Muscle of leg (tissue), 11 donors: Measurements from ENCODE around the gene RNF11. TPM values are rescaled to one million over a fixed set of nuclear protein-coding genes. Genes with fewer than 3 reads are reported as not detected.

ENCODE experiments used
- DNase-seq: peaks from one replicate; pipeline ENCODE4 v3.0.0; 2013
- H3K27ac ChIP-seq: one replicate; pipeline ENCODE4 v1.5.1; 2013; ENCODE audit warnings: mild to moderate bottlenecking, low read length, control low read depth
- H3K27me3 ChIP-seq: one replicate; pipeline ENCODE4 v1.6.1; 2013; ENCODE audit warnings: low read length; ENCODE audit not compliant: control insufficient read depth, insufficient read depth
- H3K36me3 ChIP-seq: one replicate; pipeline ENCODE4 v1.6.1; 2013; ENCODE audit warnings: low read length; ENCODE audit not compliant: control insufficient read depth, insufficient read depth
- H3K4me1 ChIP-seq: one replicate; pipeline ENCODE4 v1.6.1; 2013; ENCODE audit warnings: low read length; ENCODE audit not compliant: control insufficient read depth, insufficient read depth
- H3K4me3 ChIP-seq: one replicate; pipeline ENCODE4 v1.5.1; 2013; ENCODE audit warnings: low read length, control low read depth
- H3K9me3 ChIP-seq: replicated peaks from 2 replicates; pipeline ENCODE4 v1.6.1; 2013; ENCODE audit warnings: low read depth, low read length; ENCODE audit not compliant: control insufficient read depth
- WGBS: methylation state at CpG from one replicate; pipeline ENCODE4 v1.1.5; 2013; ENCODE audit warnings: missing lambda C conversion rate; ENCODE audit not compliant: insufficient coverage; 5-methylcytosine and 5-hydroxymethylcytosine counted together
- polyA plus RNA-seq, 8 donors: library from polyadenylated mRNA; unstranded; fragments of 120-200 nt; gene quantifications; one replicate each; pipeline versions ENCODE4 v1.2.1 to v1.2.3, GENCODE V29; 2013; ENCODE audit warnings: inconsistent platforms in 1 of 8, low replicate concordance in 1 of 8; ENCODE audit not compliant: insufficient read length in 8 of 8, insufficient read depth in 1 of 8
- total RNA-seq: library from RNA; stranded (reverse); fragments of 120-200 nt; gene quantifications from one replicate; pipeline ENCODE4 v1.2.4, GENCODE V29; 2013

RNF11 gene
- total and polyA plus RNA-seq, 9 donors: 73.9 to 109 (median 100) TPM

DNA sequence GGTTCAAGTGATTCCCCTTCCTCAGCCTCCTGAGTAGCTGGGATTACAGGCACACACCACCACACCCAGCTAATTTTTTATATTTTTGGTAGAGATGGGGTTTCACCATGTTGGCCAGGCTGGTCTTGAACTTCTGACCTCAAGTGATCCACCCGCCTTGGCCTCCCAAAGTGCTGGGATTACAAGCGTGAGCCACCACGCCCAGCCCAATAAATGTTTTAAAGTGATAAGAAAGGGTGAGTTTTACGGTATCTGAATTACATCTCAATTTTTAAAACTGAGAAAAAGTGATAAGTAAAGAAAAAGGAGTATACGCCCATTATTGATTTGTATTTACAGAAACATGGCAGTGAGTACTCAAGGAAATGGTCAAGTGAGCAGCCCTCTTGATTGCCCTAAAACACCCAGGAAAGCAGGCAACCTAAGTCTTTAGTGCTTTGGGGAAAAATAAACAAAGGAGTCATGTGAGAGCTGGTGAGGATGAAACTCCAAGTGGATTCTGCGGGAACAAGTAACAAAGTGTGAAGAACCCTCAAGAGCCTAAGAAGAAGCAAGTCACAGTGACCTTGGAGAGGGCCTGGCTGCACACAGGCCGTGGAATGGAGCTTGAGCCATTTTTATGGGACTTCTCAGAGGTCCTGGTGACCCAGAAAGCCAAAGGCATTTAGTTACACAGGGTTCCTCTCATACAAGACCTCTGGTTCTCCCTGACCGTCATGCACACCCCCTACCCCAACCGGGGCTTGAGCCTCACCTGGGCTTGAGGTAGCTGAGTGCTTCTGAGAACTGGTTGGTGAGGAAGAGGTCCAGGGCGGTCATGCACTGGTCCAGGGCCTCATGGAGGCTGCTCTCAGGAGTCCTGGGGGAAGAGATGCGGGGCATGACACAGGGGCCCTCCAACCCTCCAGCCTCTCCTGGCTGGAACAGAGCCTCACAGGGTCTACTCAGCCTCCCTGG is 85.2 kb downstream of the RNF11 start:
- Histone ChIP-seq H3K27me3 (no peaks in the 10 kb centered on the region), H3K9me3 (no peaks in the 10 kb centered on the region), H3K4me3 (no peak overlapping the region), H3K27ac (no peak overlapping the region), H3K36me3 (no peaks in the 10 kb centered on the region), H3K4me1 (no peaks in the 10 kb centered on the region)
- 89% methylated on average over 6 of the region's 11 CpGs for WGBS
- no peak for DNase-seq

DNA sequence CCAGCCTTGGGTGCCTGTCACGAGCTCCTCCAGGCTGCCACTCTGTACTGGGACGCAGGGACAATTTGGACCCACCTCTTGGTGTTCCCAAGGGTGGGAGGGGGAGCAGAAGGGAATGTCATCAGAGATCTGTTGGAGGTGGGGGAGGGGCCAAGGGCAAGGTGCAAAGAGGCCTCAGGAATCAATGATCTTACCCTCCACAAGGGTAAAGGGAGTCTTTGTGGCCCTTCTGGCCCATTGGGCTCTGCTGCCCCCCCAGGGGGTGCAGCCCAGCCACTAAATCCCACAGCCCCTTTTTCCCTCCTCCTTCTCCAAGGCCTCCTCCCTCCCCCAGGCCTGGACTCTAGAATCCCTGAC is 85.8 kb downstream of the RNF11 start:
- no peak for DNase-seq
- Histone ChIP-seq H3K36me3 (no peaks in the 10 kb centered on the region), H3K27me3 (peaks cover 3% of the 10 kb centered on the region), H3K27ac (no peak overlapping the region), H3K4me3 (no peak overlapping the region), H3K4me1 (no peaks in the 10 kb centered on the region), H3K9me3 (no peaks in the 10 kb centered on the region)
- WGBS: 100% methylated on average over 1 of the region's 2 CpGs

DNA sequence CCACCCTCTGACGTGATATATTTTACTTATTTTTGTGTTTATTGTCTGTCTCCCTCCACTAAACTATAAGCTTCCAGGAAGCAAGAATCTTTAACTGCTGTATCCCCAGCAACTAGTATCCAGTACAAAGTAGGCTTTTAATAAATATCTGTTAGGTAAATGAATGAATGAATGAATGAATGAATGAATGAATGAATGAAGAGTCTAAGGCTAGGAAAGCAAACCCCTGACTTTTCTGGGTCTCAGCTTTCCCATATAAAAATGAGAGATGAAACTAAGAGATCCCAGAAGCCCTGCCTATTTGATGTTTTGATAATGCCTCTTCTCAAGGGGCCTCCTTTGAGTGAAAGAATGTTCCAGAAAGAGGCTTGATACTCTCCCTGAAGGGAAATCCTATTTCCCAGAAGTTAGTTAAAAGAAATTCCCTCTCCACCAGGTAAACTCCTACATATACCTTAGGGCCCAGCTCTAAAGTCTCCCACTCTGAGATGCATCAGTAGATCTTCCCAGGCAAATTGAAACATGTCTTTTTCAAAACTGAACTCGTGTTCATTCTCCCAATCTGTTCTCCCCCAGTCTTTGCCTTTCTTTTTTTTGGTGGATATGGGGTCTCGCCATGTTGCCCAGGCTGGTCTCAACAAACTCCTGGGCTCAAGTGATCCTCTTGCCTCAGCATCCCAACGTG is 86.5 kb downstream of the RNF11 start:
- H3K4me3 ChIP-seq: no peak overlapping the region
- H3K9me3 ChIP-seq: no peaks in the 10 kb centered on the region
- no peak for DNase-seq
- no peaks in the 10 kb centered on the region for H3K4me1 ChIP-seq
- WGBS: 81% methylated on average over 2 of the region's 4 CpGs
- H3K27ac ChIP-seq: no peak overlapping the region
- H3K27me3 ChIP-seq: peaks cover 3% of the 10 kb centered on the region
- no peaks in the 10 kb centered on the region for H3K36me3 ChIP-seq

Other genes starting within 250 kb of the RNF11 start
- not detected for gene C1orf185, start 134.0 kb upstream of the RNF11 start, total RNA-seq
- gene C1orf185, start 134.0 kb upstream of the RNF11 start, polyA plus RNA-seq: not detected
- gene TTC39A, start 94.3 kb downstream of the RNF11 start, total RNA-seq: 4.8 TPM
- gene TTC39A, start 94.3 kb downstream of the RNF11 start, polyA plus RNA-seq: 1 to 10 TPM; 1.3 to 5.1 (median 3.4) TPM